Ascending aorta (tissue), 2 donors: ENCODE data around the gene LRCH1. TPM values are rescaled to one million over a fixed set of nuclear protein-coding genes. Genes with fewer than 3 reads are reported as not detected.

Experiments used
- DNase-seq, 2 donors: peaks; one replicate each; pipeline ENCODE4 v3.0.0-alpha.2; 2019; ENCODE audit warnings: low spot score in 2 of 2
- H3K27ac ChIP-seq, 2 donors: fragments of 200-600 bp; sonication (generic); one replicate each; pipeline ENCODE4 v1.5.1; 2016 to 2017; ENCODE audit warnings: mild to moderate bottlenecking in 1 of 2
- H3K27me3 ChIP-seq: fragments of 200-600 bp; sonication (generic); one replicate; pipeline ENCODE4 v1.5.1; 2017
- H3K36me3 ChIP-seq, 2 donors: fragments of 200-600 bp; sonication (generic); one replicate each; pipeline ENCODE4 v1.5.1; 2016
- H3K4me1 ChIP-seq, 2 donors: fragments of 200-600 bp; sonication (generic); one replicate each; pipeline ENCODE4 v1.5.1; 2016 to 2017; ENCODE audit warnings: mild to moderate bottlenecking in 1 of 2
- H3K4me3 ChIP-seq, 2 donors: fragments of 200-600 bp; sonication (generic); one replicate each; pipeline ENCODE4 v1.5.1; 2016 to 2017; ENCODE audit warnings: mild to moderate bottlenecking in 1 of 2
- H3K9me3 ChIP-seq, 2 donors: fragments of 200-600 bp; sonication (generic); one replicate each; pipeline ENCODE4 v1.5.1; 2016
- intact Hi-C: fragments of 100-400 bp; cut with DNase I; formaldehyde crosslinking; loops from one replicate; pipeline ENCODE4 v1.15.1; 2023
- total RNA-seq: library from RNA; depleted of rRNA; stranded (reverse); fragments of >200 nt; gene quantifications from one replicate; pipeline ENCODE4 v1.1.0, GENCODE V29; 2016
- TF ChIP-seq, protein P1 (sequence below), 3 experiments: fragments of 200-600 bp in 2 of 3; fragments of 450-650 bp in 1 of 3; sonication (generic) in 2 of 3; IDR thresholded peaks; one replicate each; pipeline ENCODE4 v1.5.1; 2016 to 2019; ENCODE audit warnings: antibody characterized with exemption in 3 of 3, mild to moderate bottlenecking in 1 of 3, moderate library complexity in 1 of 3

The LRCH1 gene
- total RNA-seq, 1 donor from 2014 or later, result 45.4 TPM

DNA sequence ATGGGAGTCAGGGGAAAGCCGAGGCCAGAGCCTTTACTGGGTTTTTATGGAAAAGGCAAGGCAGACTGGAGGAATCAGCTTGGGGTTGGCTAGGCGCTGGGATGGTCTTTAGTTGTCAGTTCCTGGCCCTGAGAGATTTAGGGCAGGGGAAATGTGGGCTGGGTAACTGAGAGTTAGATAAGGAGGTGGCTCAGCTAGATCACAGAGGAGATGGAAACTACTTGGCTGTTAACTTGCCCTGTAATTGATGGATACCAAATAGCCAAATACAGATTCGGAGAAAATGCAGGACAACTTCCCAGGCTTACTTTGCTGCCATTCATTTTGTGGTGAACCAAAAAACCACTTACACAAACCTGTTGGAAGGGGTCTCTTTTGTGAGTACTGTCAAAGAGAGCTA is 54.0 kb downstream of the LRCH1 start:
- Histone ChIP-seq H3K9me3 (no peaks in the 10 kb centered on the region), H3K36me3 (no peaks in the 10 kb centered on the region), H3K4me3 (no peak overlapping the region), H3K27me3 (no peaks in the 10 kb centered on the region), H3K4me1 (peaks cover 2 to 69% of the 10 kb centered on the region in 2 donors), H3K27ac (no peak overlapping the region)
- DNase-seq, result no peak
- intact Hi-C loops, result loop anchor here (10.0 kb wide), 1 partner anchor 52 kb away; the partner anchor contains the start of gene LRCH1
- TF ChIP-seq, protein P1, sequence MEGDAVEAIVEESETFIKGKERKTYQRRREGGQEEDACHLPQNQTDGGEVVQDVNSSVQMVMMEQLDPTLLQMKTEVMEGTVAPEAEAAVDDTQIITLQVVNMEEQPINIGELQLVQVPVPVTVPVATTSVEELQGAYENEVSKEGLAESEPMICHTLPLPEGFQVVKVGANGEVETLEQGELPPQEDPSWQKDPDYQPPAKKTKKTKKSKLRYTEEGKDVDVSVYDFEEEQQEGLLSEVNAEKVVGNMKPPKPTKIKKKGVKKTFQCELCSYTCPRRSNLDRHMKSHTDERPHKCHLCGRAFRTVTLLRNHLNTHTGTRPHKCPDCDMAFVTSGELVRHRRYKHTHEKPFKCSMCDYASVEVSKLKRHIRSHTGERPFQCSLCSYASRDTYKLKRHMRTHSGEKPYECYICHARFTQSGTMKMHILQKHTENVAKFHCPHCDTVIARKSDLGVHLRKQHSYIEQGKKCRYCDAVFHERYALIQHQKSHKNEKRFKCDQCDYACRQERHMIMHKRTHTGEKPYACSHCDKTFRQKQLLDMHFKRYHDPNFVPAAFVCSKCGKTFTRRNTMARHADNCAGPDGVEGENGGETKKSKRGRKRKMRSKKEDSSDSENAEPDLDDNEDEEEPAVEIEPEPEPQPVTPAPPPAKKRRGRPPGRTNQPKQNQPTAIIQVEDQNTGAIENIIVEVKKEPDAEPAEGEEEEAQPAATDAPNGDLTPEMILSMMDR (IDR thresholded peaks at IDR 0.05), result no peak

DNA sequence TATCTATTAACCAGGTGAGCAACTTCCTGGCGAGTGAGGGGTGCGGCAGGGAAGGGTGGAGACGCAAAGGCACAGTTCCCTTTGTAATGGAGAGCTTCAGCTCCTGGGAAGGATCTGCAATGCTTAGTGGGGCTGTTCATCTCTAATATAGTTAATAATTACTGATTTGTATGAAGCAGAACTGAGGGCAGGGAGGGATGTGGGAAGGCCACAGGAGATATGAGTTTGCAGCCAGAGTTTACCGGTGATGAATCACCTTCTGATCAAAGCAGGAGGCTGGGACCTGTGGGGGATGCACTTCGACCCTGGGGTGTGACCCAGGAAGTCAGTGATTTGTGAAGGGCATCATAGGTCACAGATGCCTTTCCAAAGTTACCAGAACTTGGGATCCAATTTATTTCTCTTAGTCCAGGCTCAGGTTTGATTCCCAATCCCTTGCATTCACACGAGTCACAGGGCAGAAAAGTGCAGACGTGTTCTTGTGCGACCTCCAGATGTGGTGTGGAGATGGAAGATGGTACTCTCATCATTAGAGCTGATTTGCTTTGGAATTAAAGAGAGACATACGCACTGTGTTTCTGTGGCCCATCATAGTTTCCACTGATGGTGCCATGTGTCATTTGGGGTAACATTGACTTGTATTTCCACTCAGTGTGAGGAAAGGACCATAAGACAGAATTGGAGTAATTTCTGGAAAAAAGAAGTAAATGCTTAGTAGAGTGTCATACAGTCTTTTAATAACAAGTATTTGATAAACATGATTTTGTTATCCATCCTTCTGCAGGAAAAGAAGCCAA is 55.0 kb downstream of the LRCH1 start:
- no peak overlapping the region for H3K27ac ChIP-seq
- intact Hi-C loops, result loop anchor here (10.0 kb wide), 1 partner anchor 53 kb away; the partner anchor contains the start of gene LRCH1
- no peaks in the 10 kb centered on the region for H3K36me3 ChIP-seq
- no peaks in the 10 kb centered on the region for H3K9me3 ChIP-seq
- H3K4me3 ChIP-seq, result no peak overlapping the region
- no peak for DNase-seq
- no peaks in the 10 kb centered on the region for H3K27me3 ChIP-seq
- TF ChIP-seq, protein P1 (IDR thresholded peaks at IDR 0.05), result no peak
- H3K4me1 ChIP-seq, result peaks cover 2 to 64% of the 10 kb centered on the region in 2 donors

DNA sequence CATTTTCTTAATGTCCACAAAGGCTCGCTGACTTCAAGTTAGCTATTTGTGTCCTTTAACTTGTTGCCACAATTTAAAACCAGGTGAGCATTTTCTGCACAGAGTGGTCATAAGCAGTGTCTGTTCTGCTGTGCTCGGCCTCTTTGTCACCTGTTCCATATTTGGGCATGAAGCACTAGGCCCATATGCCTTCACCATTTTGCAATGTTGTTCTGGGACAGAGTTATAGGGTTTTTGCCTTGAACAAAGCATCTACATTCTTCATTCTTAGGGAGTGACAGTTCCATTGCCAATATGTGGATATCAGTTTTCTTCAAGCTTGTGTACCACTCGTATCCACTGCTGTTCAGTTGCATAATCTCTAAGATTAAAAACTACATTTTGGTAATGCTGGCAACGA is 56.1 kb downstream of the LRCH1 start:
- intact Hi-C loops, result loop anchor here (10.0 kb wide), 1 partner anchor 54 kb away; the partner anchor contains the start of gene LRCH1
- Histone ChIP-seq H3K4me3 (no peak overlapping the region), H3K36me3 (no peaks in the 10 kb centered on the region), H3K4me1 (peaks cover 2 to 56% of the 10 kb centered on the region in 2 donors), H3K27me3 (no peaks in the 10 kb centered on the region), H3K9me3 (no peaks in the 10 kb centered on the region), H3K27ac (no peak overlapping the region)
- TF ChIP-seq, protein P1 (IDR thresholded peaks at IDR 0.05), result no peak
- DNase-seq, result no peak

DNA sequence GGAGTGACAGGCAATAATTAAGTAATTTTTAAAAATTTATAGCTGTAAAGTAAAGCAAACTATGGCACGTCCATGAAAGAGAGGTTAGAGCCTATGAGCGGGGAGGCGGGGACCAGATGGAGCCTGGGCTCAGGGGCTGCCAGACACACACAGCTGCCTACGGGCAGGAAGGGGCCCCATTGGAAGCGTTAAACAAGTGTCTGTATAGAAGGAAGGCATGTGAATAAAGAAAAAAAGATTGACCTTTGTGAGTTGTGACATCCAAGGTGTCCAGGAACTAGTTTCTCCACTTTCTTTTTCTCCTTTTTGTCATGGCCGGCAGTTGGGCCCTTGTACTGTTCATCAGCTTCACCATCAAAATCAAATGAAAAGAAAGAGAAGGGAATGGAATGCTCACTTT is 56.8 kb downstream of the LRCH1 start:
- Histone ChIP-seq H3K4me1 (peaks cover 0 to 50% of the 10 kb centered on the region in 2 donors), H3K9me3 (no peaks in the 10 kb centered on the region), H3K36me3 (no peaks in the 10 kb centered on the region), H3K27me3 (no peaks in the 10 kb centered on the region), H3K4me3 (no peak overlapping the region), H3K27ac (peak overlapping the region in 1 of 2 donors; percentile 24)
- DNase-seq, result no peak
- TF ChIP-seq, protein P1 (IDR thresholded peaks at IDR 0.05), result no peak
- intact Hi-C loops, result loop anchor here (10.0 kb wide), 1 partner anchor 55 kb away; the partner anchor contains the start of gene LRCH1

DNA sequence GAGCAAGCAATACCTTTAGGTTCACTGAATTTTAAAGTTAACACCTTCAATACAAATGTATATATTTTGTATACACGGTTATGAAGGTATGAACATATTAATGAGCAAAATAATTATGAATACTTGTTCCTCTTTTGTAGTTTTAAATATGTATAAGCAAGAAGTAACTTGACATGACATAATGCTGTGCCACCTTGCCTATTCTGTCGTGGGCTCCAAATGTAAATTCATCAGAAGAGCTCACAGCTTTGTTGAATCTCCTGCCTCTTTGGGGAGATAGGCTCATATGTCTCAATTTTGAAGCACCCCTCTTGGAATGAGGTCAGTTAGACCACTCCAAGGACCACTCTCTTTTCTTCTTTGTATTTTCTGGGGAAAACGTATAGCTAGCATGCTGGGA is 59.3 kb downstream of the LRCH1 start:
- H3K27ac ChIP-seq, result no peak overlapping the region
- no peaks in the 10 kb centered on the region for H3K27me3 ChIP-seq
- TF ChIP-seq, protein P1 (IDR thresholded peaks at IDR 0.05), result no peak
- no peaks in the 10 kb centered on the region for H3K36me3 ChIP-seq
- intact Hi-C loops, result no loop called here
- no peak overlapping the region for H3K4me3 ChIP-seq
- no peaks in the 10 kb centered on the region for H3K9me3 ChIP-seq
- peaks cover 0 to 33% of the 10 kb centered on the region in 2 donors for H3K4me1 ChIP-seq
- DNase-seq, result no peak
